Measurements from ENCODE around the gene SLC25A47.
A peak's percentile ranks its signal among the peaks of the same experiment; 100 is the strongest.
"Not testable (repeated sequence)": the region's sequence is repeated elsewhere in the genome, so short reads cannot be mapped to it uniquely, and the experiment has no call there.

SLC25A47 gene

GRCh38 chr14:100327128-100327527, 4.0 kb downstream of the SLC25A47 start:
- DNase-seq = no peak

GRCh38 chr14:100328495-100329163, 5.5 kb downstream of the SLC25A47 start:
- DNase-seq = no peak

GRCh38 chr14:100329233-100330006, 6.3 kb downstream of the SLC25A47 start:
- no peak for DNase-seq

GRCh38 chr14:100330007-100330344, 6.8 kb downstream of the SLC25A47 start:
- DNase-seq = no peak

GRCh38 chr14:100330388-100330931, 7.3 kb downstream of the SLC25A47 start:
- no peak for DNase-seq

GRCh38 chr14:100332071-100332639, 9.0 kb downstream of the SLC25A47 start:
- DNase-seq = no peak

- DNase-seq = no peak
These were observed 9.7 kb downstream of the SLC25A47 start for GRCh38 chr14:100332797-100333196.

- DNase-seq = no peak
These were observed 10.2 kb downstream of the SLC25A47 start for GRCh38 chr14:100333311-100333710.

- DNase-seq = no peak
These were observed 10.7 kb downstream of the SLC25A47 start for GRCh38 chr14:100333827-100334226.

GRCh38 chr14:100334904-100335303, 11.8 kb downstream of the SLC25A47 start:
- DNase-seq = no peak

GRCh38 chr14:100336618-100337530, 13.7 kb downstream of the SLC25A47 start:
- DNase-seq = no peak

- DNase-seq = no peak
These were observed 16.8 kb downstream of the SLC25A47 start for GRCh38 chr14:100339766-100340422.

GRCh38 chr14:100340423-100340813, 17.3 kb downstream of the SLC25A47 start:
- DNase-seq = no peak

GRCh38 chr14:100341301-100342031, 18.3 kb downstream of the SLC25A47 start:
- peak in 7 of 14 donors; percentile 40 to 59 (median 44) for DNase-seq

GRCh38 chr14:100342195-100342594, 19.1 kb downstream of the SLC25A47 start:
- no peak for DNase-seq

GRCh38 chr14:100342826-100343225, 19.7 kb downstream of the SLC25A47 start:
- DNase-seq = not testable (repeated sequence)

GRCh38 chr14:100344657-100345056, 21.5 kb downstream of the SLC25A47 start:
- not testable (repeated sequence) for DNase-seq

GRCh38 chr14:100345711-100346110, 22.6 kb downstream of the SLC25A47 start:
- DNase-seq = no peak

- no peak for DNase-seq
These were observed 23.4 kb downstream of the SLC25A47 start for GRCh38 chr14:100346306-100347091.

GRCh38 chr14:100348253-100348729, 25.2 kb downstream of the SLC25A47 start:
- DNase-seq = peak in 1 of 14 donors; percentile 58
